Astrocyte (in vitro differentiated cells and primary cell): ENCODE results near the gene SEC22B.
"Not testable (repeated sequence)": the region's sequence is repeated elsewhere in the genome, so short reads cannot be mapped to it uniquely, and the experiment has no call there.

ENCODE experiments used
- CTCF ChIP-seq: IDR thresholded peaks from 2 replicates; pipeline ENCODE4 v1.5.1; 2011; ENCODE audit warnings: low read depth, mild to moderate bottlenecking, inconsistent platforms, low read length, moderate library complexity; ENCODE audit not compliant: insufficient read depth
- EZH2 ChIP-seq: IDR thresholded peaks from 2 replicates; pipeline ENCODE4 v1.6.1; 2012; ENCODE audit warnings: mild to moderate bottlenecking, low read length, inconsistent platforms; ENCODE audit not compliant: insufficient read depth

DNA sequence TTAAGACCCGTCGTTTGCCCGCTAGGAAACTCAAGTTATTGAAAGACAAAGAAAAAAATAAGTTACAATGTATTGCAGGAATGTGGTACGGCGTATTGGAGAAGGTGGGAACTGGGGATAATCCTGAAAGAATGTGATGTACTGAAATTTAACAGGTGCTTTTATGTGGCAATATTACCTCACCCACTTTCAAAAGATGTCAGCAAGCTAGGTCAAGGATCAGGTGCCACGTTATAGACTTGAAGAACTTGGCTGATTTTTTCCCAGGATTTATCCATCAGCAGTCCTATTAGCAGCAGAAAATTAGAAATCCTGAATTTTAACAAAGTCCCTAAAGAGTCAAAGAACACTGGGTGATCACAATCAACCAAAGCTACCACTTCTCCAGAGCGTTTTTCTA, 632 bp downstream of the SEC22B start:
- not testable (repeated sequence) for TF ChIP-seq EZH2, CTCF
